ENCODE data around the gene NPAT. TPM values are rescaled to one million over a fixed set of nuclear protein-coding genes. Genes with fewer than 3 reads are reported as not detected.

The NPAT gene
- total RNA-seq, 1 donor from 2014 or later = 2.0 TPM

- Histone ChIP-seq H3K27me3 (no peaks in the 10 kb centered on the region), H3K4me3 (no peak overlapping the region), H3K36me3 (peaks cover 28 to 44% of the 10 kb centered on the region in 2 donors), H3K9me3 (no peaks in the 10 kb centered on the region), H3K4me1 (no peaks in the 10 kb centered on the region), H3K27ac (no peak overlapping the region)
- TF ChIP-seq, protein P1, sequence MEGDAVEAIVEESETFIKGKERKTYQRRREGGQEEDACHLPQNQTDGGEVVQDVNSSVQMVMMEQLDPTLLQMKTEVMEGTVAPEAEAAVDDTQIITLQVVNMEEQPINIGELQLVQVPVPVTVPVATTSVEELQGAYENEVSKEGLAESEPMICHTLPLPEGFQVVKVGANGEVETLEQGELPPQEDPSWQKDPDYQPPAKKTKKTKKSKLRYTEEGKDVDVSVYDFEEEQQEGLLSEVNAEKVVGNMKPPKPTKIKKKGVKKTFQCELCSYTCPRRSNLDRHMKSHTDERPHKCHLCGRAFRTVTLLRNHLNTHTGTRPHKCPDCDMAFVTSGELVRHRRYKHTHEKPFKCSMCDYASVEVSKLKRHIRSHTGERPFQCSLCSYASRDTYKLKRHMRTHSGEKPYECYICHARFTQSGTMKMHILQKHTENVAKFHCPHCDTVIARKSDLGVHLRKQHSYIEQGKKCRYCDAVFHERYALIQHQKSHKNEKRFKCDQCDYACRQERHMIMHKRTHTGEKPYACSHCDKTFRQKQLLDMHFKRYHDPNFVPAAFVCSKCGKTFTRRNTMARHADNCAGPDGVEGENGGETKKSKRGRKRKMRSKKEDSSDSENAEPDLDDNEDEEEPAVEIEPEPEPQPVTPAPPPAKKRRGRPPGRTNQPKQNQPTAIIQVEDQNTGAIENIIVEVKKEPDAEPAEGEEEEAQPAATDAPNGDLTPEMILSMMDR (IDR thresholded peaks at IDR 0.05) = no peak
- DNase-seq (ENCODE audit: low spot score in 2 of 2) = no peak
- intact Hi-C loops (cut with DNase I) = no loop called here
Measured at GRCh38 chr11:108154591-108154990, 67.8 kb downstream of the NPAT start.

DNA sequence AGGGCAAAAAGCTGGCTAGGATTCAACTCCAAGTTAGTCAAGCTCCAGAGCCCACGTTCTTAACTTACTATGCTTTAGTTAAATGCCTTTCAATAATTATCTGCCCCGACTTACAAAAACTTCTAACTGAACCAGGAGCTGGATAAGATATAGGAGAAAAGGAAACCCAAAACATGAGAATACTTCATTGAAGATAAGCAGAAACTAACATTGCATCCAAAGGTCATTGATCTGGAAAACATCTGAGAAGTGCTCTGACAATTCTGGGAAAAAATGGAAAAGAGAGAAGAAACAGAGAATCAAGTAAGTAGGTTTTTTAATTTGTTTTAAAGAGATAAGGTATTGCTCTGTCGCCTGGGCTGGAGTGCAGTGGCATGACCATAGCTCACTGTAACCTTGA lies 73.9 kb downstream of the NPAT start:
- Histone ChIP-seq H3K4me1 (no peaks in the 10 kb centered on the region), H3K36me3 (peaks cover 73 to 83% of the 10 kb centered on the region in 2 donors), H3K27ac (no peak overlapping the region), H3K27me3 (no peaks in the 10 kb centered on the region), H3K9me3 (no peaks in the 10 kb centered on the region), H3K4me3 (no peak overlapping the region)
- no peak for DNase-seq (ENCODE audit: low spot score in 2 of 2)
- TF ChIP-seq, protein P1 (IDR thresholded peaks at IDR 0.05) = no peak
- intact Hi-C loops (cut with DNase I) = no loop called here

- H3K4me3 ChIP-seq = no peak overlapping the region
- intact Hi-C loops (cut with DNase I) = no loop called here
- TF ChIP-seq, protein P1 (IDR thresholded peaks at IDR 0.05) = no peak
- no peaks in the 10 kb centered on the region for H3K4me1 ChIP-seq
- no peak overlapping the region for H3K27ac ChIP-seq
- peaks cover 82 to 96% of the 10 kb centered on the region in 2 donors for H3K36me3 ChIP-seq
- no peaks in the 10 kb centered on the region for H3K27me3 ChIP-seq
- no peaks in the 10 kb centered on the region for H3K9me3 ChIP-seq
- DNase-seq (ENCODE audit: low spot score in 2 of 2) = no peak
Measured at GRCh38 chr11:108147150-108147549, 75.3 kb downstream of the NPAT start.

DNA sequence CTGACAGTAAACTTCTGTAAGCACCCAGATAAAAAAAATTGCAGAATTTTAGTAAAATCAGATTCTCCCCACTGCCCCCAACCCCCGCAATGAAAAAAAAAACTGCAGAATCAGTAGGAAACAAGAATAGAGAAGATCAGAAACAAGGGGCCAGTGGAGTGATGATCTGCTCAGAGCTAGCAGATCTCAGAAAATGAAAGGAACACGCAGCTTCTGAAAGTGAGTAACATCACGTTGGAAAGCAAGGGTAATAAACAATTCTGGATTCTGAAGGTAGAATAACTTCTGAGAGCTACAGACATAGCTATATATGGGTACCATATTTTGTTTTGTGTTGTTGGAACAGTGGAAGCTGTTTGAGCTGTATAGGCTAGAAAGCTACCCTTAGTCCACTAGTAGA lies 77.8 kb downstream of the NPAT start:
- intact Hi-C loops (cut with DNase I) = no loop called here

DNA sequence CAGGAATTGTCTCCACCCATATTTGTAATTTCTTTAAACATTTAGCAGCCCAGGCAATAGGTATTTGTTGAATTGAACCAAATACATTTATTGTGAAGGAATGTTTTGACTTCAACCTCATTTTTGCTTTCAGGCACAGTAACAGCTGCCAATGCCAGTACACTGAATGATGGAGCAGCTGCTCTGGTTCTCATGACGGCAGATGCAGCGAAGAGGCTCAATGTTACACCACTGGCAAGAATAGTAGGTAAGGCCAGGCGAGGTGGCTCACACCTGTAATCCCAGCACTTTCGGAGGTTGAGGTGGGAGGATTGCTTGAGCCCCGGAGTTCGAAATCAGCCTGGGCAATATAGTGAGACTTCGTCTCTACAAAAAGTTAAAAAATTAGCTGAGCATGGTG lies 80.1 kb downstream of the NPAT start:
- Histone ChIP-seq H3K4me1 (no peaks in the 10 kb centered on the region), H3K27me3 (no peaks in the 10 kb centered on the region), H3K4me3 (no peak overlapping the region), H3K36me3 (peaks cover 75 to 91% of the 10 kb centered on the region in 2 donors), H3K9me3 (no peaks in the 10 kb centered on the region), H3K27ac (no peak overlapping the region)
- DNase-seq (ENCODE audit: low spot score in 2 of 2) = no peak
- intact Hi-C loops (cut with DNase I) = no loop called here
- TF ChIP-seq, protein P1 (IDR thresholded peaks at IDR 0.05) = no peak

More for the DNA sequence above, 77.8 kb downstream of the NPAT start:
- H3K4me1 ChIP-seq = no peaks in the 10 kb centered on the region
- H3K4me3 ChIP-seq = no peak overlapping the region
- peaks cover 83 to 95% of the 10 kb centered on the region in 2 donors for H3K36me3 ChIP-seq
- H3K27ac ChIP-seq = no peak overlapping the region
- no peaks in the 10 kb centered on the region for H3K9me3 ChIP-seq
- TF ChIP-seq, protein P1 (IDR thresholded peaks at IDR 0.05) = no peak
- H3K27me3 ChIP-seq = no peaks in the 10 kb centered on the region
- DNase-seq (ENCODE audit: low spot score in 2 of 2) = no peak

DNA sequence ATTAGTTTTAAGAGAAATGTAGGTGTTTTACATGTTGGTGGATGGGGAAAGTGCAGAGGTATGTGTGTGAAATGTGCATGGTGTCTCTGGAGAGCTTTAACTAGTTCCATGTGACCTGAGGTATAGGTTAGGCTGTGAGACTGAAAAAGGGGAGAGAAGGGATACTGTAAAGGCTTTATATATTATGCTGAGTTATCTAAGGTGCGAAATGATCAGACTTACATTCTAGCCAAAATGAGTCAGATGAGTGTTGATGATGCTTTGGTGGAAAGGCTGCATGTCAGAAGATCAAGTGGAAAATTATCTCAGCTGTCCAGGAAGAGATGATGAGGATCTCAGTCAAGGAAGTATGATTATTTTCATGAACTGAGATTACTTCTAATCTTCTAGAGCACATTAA lies 85.2 kb downstream of the NPAT start:
- H3K27me3 ChIP-seq = no peaks in the 10 kb centered on the region
- TF ChIP-seq, protein P1 (IDR thresholded peaks at IDR 0.05) = no peak
- intact Hi-C loops (cut with DNase I) = no loop called here
- H3K36me3 ChIP-seq = peaks cover 62 to 70% of the 10 kb centered on the region in 2 donors
- no peak overlapping the region for H3K27ac ChIP-seq
- H3K4me1 ChIP-seq = no peaks in the 10 kb centered on the region
- no peaks in the 10 kb centered on the region for H3K9me3 ChIP-seq
- DNase-seq (ENCODE audit: low spot score in 2 of 2) = no peak
- H3K4me3 ChIP-seq = no peak overlapping the region
